Tibial nerve (tissue), 4 donors: ENCODE measurements around the gene CPNE9. TPM values are rescaled to one million over a fixed set of nuclear protein-coding genes. Genes with fewer than 3 reads are reported as not detected.

Experiments
- DNase-seq, 2 donors: peaks; one replicate each; pipeline ENCODE4 v3.0.0-alpha.2; 2019; ENCODE audit warnings: low spot score in 2 of 2
- H3K27ac ChIP-seq, 4 donors: fragments of 200-600 bp; sonication (generic) in 3 of 4; one replicate each; pipeline ENCODE4 v1.5.1; 2017 to 2019; ENCODE audit warnings: mild to moderate bottlenecking in 1 of 4
- H3K27me3 ChIP-seq, 2 donors: fragments of 200-600 bp; sonication (generic) in 1 of 2; one replicate each; pipeline versions ENCODE4 v1.5.1 to v1.6.0; 2017 to 2019
- H3K36me3 ChIP-seq, 3 donors: fragments of 200-600 bp; sonication (generic); one replicate each; pipeline ENCODE4 v1.5.1; 2018 to 2019
- H3K4me1 ChIP-seq, 4 donors: fragments of 200-600 bp; sonication (generic) in 3 of 4; one replicate each; pipeline ENCODE4 v1.5.1; 2017 to 2019
- H3K4me3 ChIP-seq, 4 donors: fragments of 200-600 bp; sonication (generic) in 3 of 4; one replicate each; pipeline ENCODE4 v1.5.1; 2017 to 2019; ENCODE audit warnings: mild to moderate bottlenecking in 1 of 4, moderate library complexity in 1 of 4
- H3K9me3 ChIP-seq, 4 donors: fragments of 200-600 bp; sonication (generic) in 3 of 4; one replicate each; pipeline ENCODE4 v1.5.1; 2017 to 2019
- CTCF ChIP-seq, 5 experiments: fragments of 200-600 bp in 3 of 5; fragments of 450-650 bp in 2 of 5; sonication (generic) in 3 of 5; IDR thresholded peaks; one replicate each; pipeline ENCODE4 v1.5.1; 2016 to 2019; ENCODE audit warnings: antibody characterized with exemption in 5 of 5, mild to moderate bottlenecking in 3 of 5, moderate library complexity in 2 of 5
- EP300 ChIP-seq, 2 donors: sonication (generic); formaldehyde crosslinking; IDR thresholded peaks; one replicate each; pipeline ENCODE4 v1.6.1; 2017; ENCODE audit warnings: antibody characterized with exemption in 2 of 2, mild to moderate bottlenecking in 1 of 2
- POLR2A ChIP-seq, 2 donors: fragments of 450-650 bp; IDR thresholded peaks; one replicate each; pipeline ENCODE4 v1.6.1; 2017; ENCODE audit warnings: antibody characterized with exemption in 2 of 2, mild to moderate bottlenecking in 2 of 2, moderate library complexity in 2 of 2
- WGBS, 2 donors: methylation state at CpG; one replicate each; pipeline ENCODE4 v1.1.5; 2018; 5-methylcytosine and 5-hydroxymethylcytosine counted together
- total RNA-seq, 4 donors: library from RNA; depleted of rRNA; stranded (reverse); fragments of >200 nt; gene quantifications; one replicate each; pipeline ENCODE4 v1.1.0, GENCODE V29; 2016

Gene CPNE9
- total RNA-seq, 4 donors from 2014 or later = not detected

DNA sequence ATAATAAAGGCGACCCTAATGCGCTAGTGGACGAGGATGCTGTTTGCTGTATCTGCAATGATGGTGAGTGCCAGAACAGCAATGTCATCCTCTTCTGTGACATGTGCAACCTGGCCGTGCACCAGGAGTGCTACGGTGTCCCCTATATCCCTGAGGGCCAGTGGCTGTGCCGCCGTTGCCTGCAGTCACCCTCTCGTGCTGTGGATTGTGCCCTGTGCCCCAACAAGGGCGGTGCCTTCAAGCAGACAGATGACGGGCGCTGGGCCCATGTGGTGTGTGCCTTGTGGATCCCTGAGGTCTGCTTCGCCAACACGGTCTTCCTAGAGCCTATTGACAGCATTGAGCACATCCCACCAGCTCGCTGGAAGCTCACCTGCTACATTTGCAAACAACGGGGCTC is 35.5 kb downstream of the CPNE9 start:
- no peak overlapping the region for H3K4me3 ChIP-seq
- H3K36me3 ChIP-seq = peaks cover 12 to 96% (median 58%) of the 10 kb centered on the region in 3 donors
- no peak overlapping the region for H3K27ac ChIP-seq
- TF ChIP-seq POLR2A (IDR thresholded peaks at IDR 0.05) (no peak), EP300 (IDR thresholded peaks at IDR 0.05) (no peak), CTCF (IDR thresholded peaks at IDR 0.05) (no peak)
- H3K27me3 ChIP-seq = no peaks in the 10 kb centered on the region
- 88 to 89% methylated on average over 5 to 14 of the region's 15 CpGs for WGBS, 2 donors
- H3K9me3 ChIP-seq = no peaks in the 10 kb centered on the region
- no peak for DNase-seq
- peaks cover 0 to 12% (median 0%) of the 10 kb centered on the region in 4 donors for H3K4me1 ChIP-seq

DNA sequence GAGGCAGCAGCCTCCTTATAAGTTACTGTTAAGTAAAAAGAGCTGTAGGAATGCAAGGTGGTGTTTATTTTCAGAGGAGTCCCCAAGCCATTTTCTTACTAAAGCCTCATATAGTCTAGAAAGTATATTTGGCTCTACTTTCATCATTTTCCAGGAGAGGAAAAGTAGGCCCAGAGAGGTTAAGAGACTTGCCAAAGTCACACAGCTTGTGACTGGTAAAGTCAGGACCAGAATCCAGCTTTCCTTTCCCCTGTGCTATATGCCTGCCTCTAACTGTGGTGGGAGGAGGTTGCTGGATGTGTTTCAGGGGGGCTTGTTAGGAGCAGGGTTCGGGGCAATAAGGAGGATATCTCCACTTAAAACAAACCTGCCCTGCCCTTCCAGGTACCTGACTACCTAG is 38.9 kb downstream of the CPNE9 start:
- H3K36me3 ChIP-seq = peaks cover 17 to 100% (median 70%) of the 10 kb centered on the region in 3 donors
- TF ChIP-seq POLR2A (IDR thresholded peaks at IDR 0.05) (no peak), CTCF (IDR thresholded peaks at IDR 0.05) (no peak)
- H3K4me1 ChIP-seq = no peaks in the 10 kb centered on the region
- H3K9me3 ChIP-seq = no peaks in the 10 kb centered on the region
- H3K27me3 ChIP-seq = no peaks in the 10 kb centered on the region
- no peak overlapping the region for H3K27ac ChIP-seq
- WGBS, 2 donors = 87 to 90% methylated on average over 1 of the region's 1 CpG
- H3K4me3 ChIP-seq = no peak overlapping the region
- DNase-seq = no peak

GRCh38 chr3:9743548-9743947 is 39.9 kb downstream of the CPNE9 start:
- peaks cover 17 to 100% (median 67%) of the 10 kb centered on the region in 3 donors for H3K36me3 ChIP-seq
- H3K27me3 ChIP-seq = no peaks in the 10 kb centered on the region
- peaks cover 0 to 2% (median 0%) of the 10 kb centered on the region in 4 donors for H3K4me1 ChIP-seq
- 93 to 94% methylated on average over 18 of the region's 18 CpGs for WGBS, 2 donors
- no peak overlapping the region for H3K4me3 ChIP-seq
- H3K9me3 ChIP-seq = no peaks in the 10 kb centered on the region
- TF ChIP-seq POLR2A (IDR thresholded peaks at IDR 0.05) (no peak), CTCF (IDR thresholded peaks at IDR 0.05) (no peak), EP300 (IDR thresholded peaks at IDR 0.05) (no peak)
- no peak for DNase-seq
- no peak overlapping the region for H3K27ac ChIP-seq

- TF ChIP-seq POLR2A (IDR thresholded peaks at IDR 0.05) (no peak), EP300 (IDR thresholded peaks at IDR 0.05) (no peak), CTCF (IDR thresholded peaks at IDR 0.05) (no peak)
- Histone ChIP-seq H3K4me3 (no peak overlapping the region), H3K4me1 (peaks cover 0 to 8% (median 4%) of the 10 kb centered on the region in 4 donors), H3K36me3 (peaks cover 16 to 97% (median 61%) of the 10 kb centered on the region in 3 donors), H3K27me3 (no peaks in the 10 kb centered on the region), H3K9me3 (no peaks in the 10 kb centered on the region), H3K27ac (no peak overlapping the region)
- DNase-seq = no peak
- 90 to 100% methylated on average over 4 to 13 of the region's 13 CpGs for WGBS, 2 donors
Observed at GRCh38 chr3:9744162-9744561, 40.5 kb downstream of the CPNE9 start.

DNA sequence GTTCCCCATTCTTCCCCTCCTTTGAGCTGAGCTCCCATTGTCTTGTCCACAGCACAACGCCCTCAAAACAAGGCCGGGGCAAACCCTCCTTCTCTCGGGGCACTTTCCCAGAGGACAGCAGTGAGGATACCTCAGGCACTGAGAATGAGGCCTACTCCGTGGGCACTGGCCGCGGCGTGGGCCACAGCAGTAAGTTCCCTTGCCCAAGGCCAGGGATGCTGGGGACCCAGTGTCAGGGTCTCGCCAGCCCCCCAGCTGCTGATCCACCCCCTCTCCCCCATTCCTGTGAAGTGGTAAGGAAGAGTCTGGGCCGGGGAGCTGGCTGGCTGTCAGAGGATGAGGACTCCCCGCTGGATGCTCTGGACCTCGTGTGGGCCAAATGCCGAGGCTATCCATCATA is 41.9 kb downstream of the CPNE9 start:
- DNase-seq = no peak
- 89 to 90% methylated on average over 12 of the region's 12 CpGs for WGBS, 2 donors
- Histone ChIP-seq H3K9me3 (no peaks in the 10 kb centered on the region), H3K36me3 (peaks cover 11 to 84% (median 47%) of the 10 kb centered on the region in 3 donors), H3K27ac (no peak overlapping the region), H3K4me3 (no peak overlapping the region), H3K27me3 (no peaks in the 10 kb centered on the region), H3K4me1 (peaks cover 0 to 14% (median 9%) of the 10 kb centered on the region in 4 donors)
- TF ChIP-seq CTCF (IDR thresholded peaks at IDR 0.05) (no peak), EP300 (IDR thresholded peaks at IDR 0.05) (no peak), POLR2A (IDR thresholded peaks at IDR 0.05) (no peak)
